Activated CD8-positive, alpha-beta T cell treated with anti-CD3 and anti-CD28 coated beads for 36 hours (primary cell): ENCODE results near the gene SUMF2. TPM values are rescaled to one million over a fixed set of nuclear protein-coding genes. Genes with fewer than 3 reads are reported as not detected.
"Not testable (repeated sequence)": the region's sequence is repeated elsewhere in the genome, so short reads cannot be mapped to it uniquely, and the experiment has no call there.

Experiments used
- ATAC-seq: fragments of 200-7000 bp; cut with Tn5 transposase; one replicate; pipeline ENCODE4 v1.10.0; 2021; ENCODE audit warnings: mild to moderate bottlenecking, moderate library complexity
- CTCF ChIA-PET: fragments of 350-600 bp; sonication (Branson Sonifier 250); formaldehyde crosslinking; loops from one replicate; lab custom pipeline; 2021; ENCODE audit warnings: antibody characterized with exemption; lab: Charles Lee
- POLR2A ChIA-PET: fragments of 350-600 bp; sonication (Branson Sonifier 250); formaldehyde crosslinking; loops from one replicate; lab custom pipeline; 2021; ENCODE audit warnings: antibody characterized with exemption; lab: Charles Lee
- DNase-seq: peaks from one replicate; pipeline ENCODE4 v3.0.0-alpha.2; 2020
- H3K27ac Mint-ChIP-seq: one replicate; pipeline ENCODE4 v1.8.0; 2021; ENCODE audit warnings: mild to moderate bottlenecking, mixed read lengths
- H3K27me3 Mint-ChIP-seq: one replicate; pipeline ENCODE4 v1.8.0; 2021; ENCODE audit warnings: mixed read lengths
- H3K36me3 Mint-ChIP-seq: one replicate; pipeline ENCODE4 v1.8.0; 2021; ENCODE audit warnings: low read depth, mixed read lengths
- H3K4me1 Mint-ChIP-seq: one replicate; pipeline ENCODE4 v1.8.0; 2021; ENCODE audit warnings: low read depth, mixed read lengths
- H3K4me3 Mint-ChIP-seq: one replicate; pipeline ENCODE4 v1.8.0; 2021; ENCODE audit warnings: mild to moderate bottlenecking, moderate library complexity, mixed read lengths
- H3K9me3 Mint-ChIP-seq: one replicate; pipeline ENCODE4 v1.8.0; 2021; ENCODE audit warnings: mixed read lengths
- CTCF ChIP-seq: fragments of 200-600 bp; IDR thresholded peaks from one replicate; pipeline ENCODE4 v1.8.0; 2022; ENCODE audit warnings: antibody characterized with exemption, mild to moderate bottlenecking
- intact Hi-C: fragments of 100-400 bp; cut with micrococcal nuclease; formaldehyde crosslinking; loops from one replicate; pipeline ENCODE4 v1.10.0; 2022
- total RNA-seq, 2 experiments: library from RNA; stranded (reverse); gene quantifications; one replicate each; pipeline ENCODE4 v1.2.3, GENCODE V29; 2021

Gene SUMF2
- total RNA-seq, 2 experiments from 2014 or later, result 140 to 141 TPM

- POLR2A ChIA-PET, result interaction anchor here (0.8 kb wide), 1 partner anchor 35 kb away, joined by 3 read pairs; the partner anchor contains the start of gene SUMF2
- intact Hi-C loops, result no loop called here
- no peak for DNase-seq
- CTCF ChIA-PET, result interaction anchor here (1.1 kb wide), 1 partner anchor 45 kb away, joined by 3 read pairs; no protein-coding TSS in a partner anchor
- Mint-ChIP-seq H3K4me1 (peaks cover 9% of the 10 kb centered on the region), H3K9me3 (no peaks in the 10 kb centered on the region), H3K36me3 (peaks cover 32% of the 10 kb centered on the region), H3K27me3 (no peaks in the 10 kb centered on the region), H3K27ac (no peak overlapping the region), H3K4me3 (no peak overlapping the region)
- no peak for ATAC-seq
- TF ChIP-seq CTCF, result no peak
Observed at GRCh38 chr7:56028942-56029630, 35.0 kb upstream of the SUMF2 start.

- ChIA-PET CTCF (interaction anchor here (0.6 to 1.1 kb wide), 2 partner anchors 23 to 44 kb away, joined by 3 read pairs; no protein-coding TSS in a partner anchor), POLR2A (no interaction called here)
- no peak for ATAC-seq
- intact Hi-C loops, result no loop called here
- Mint-ChIP-seq H3K27me3 (no peaks in the 10 kb centered on the region), H3K27ac (no peak overlapping the region), H3K4me3 (no peak overlapping the region), H3K9me3 (no peaks in the 10 kb centered on the region), H3K36me3 (peaks cover 31% of the 10 kb centered on the region), H3K4me1 (peaks cover 9% of the 10 kb centered on the region)
- no peak for TF ChIP-seq CTCF
- DNase-seq, result no peak
Observed at GRCh38 chr7:56030340-56030739, 33.7 kb upstream of the SUMF2 start.

- H3K4me1 Mint-ChIP-seq, CTCF ChIA-PET, H3K27ac Mint-ChIP-seq, H3K4me3 Mint-ChIP-seq, H3K27me3 Mint-ChIP-seq, intact Hi-C loops, ATAC-seq, H3K9me3 Mint-ChIP-seq, POLR2A ChIA-PET, DNase-seq: not testable (repeated sequence)
- H3K36me3 Mint-ChIP-seq, result peaks cover 28% of the 10 kb centered on the region
Observed at GRCh38 chr7:56031556-56031955, 32.5 kb upstream of the SUMF2 start.

GRCh38 chr7:56032578-56032977 is 31.5 kb upstream of the SUMF2 start:
- H3K4me1 Mint-ChIP-seq, H3K27ac Mint-ChIP-seq, CTCF ChIA-PET, intact Hi-C loops, H3K27me3 Mint-ChIP-seq, DNase-seq, ATAC-seq, H3K9me3 Mint-ChIP-seq: not testable (repeated sequence)
- POLR2A ChIA-PET, result interaction anchor here (2.8 kb wide), 1 partner anchor 18 kb away, joined by 12 read pairs; the partner anchor contains the start of genes CCT6A and PSPH
- peaks cover 23% of the 10 kb centered on the region for H3K36me3 Mint-ChIP-seq
- H3K4me3 Mint-ChIP-seq, result peak overlapping the region; percentile 48

GRCh38 chr7:56033671-56034432 is 30.2 kb upstream of the SUMF2 start:
- intact Hi-C loops, result no loop called here
- H3K9me3 Mint-ChIP-seq, result no peaks in the 10 kb centered on the region
- peaks cover 20% of the 10 kb centered on the region for H3K36me3 Mint-ChIP-seq

More at GRCh38 chr7:56033671-56034432, 30.2 kb upstream of the SUMF2 start:
- ATAC-seq (peak; percentile 96), DNase-seq (peak; percentile 71)
- H3K27me3 Mint-ChIP-seq, result no peaks in the 10 kb centered on the region
- peak overlapping the region; percentile 81 for H3K27ac Mint-ChIP-seq
- ChIA-PET POLR2A (interaction anchor here (0.6 to 2.8 kb wide), 5 partner anchors 17 to 499 kb away, joined by 3 to 12 read pairs (median 4); partner anchors contain the start of genes CCT6A and PSPH), CTCF (interaction anchor here (1.2 kb wide), 1 partner anchor 19 kb away, joined by 3 read pairs; no protein-coding TSS in a partner anchor)
- H3K4me3 Mint-ChIP-seq, result peak overlapping the region; percentile 79
- peaks cover 9% of the 10 kb centered on the region for H3K4me1 Mint-ChIP-seq
- no peak for TF ChIP-seq CTCF
